GM18498 (cell line): ENCODE results near the gene SLC5A9.
"Not testable (repeated sequence)": the region's sequence is repeated elsewhere in the genome, so short reads cannot be mapped to it uniquely, and the experiment has no call there.

Experiments used
- ATAC-seq: cut with Tn5 transposase; IDR thresholded peaks from one replicate; pipeline ENCODE4 v1.9.1; 2021; ENCODE audit warnings: mild to moderate bottlenecking, moderate library complexity; ENCODE audit not compliant: unreplicated experiment

Gene SLC5A9

DNA sequence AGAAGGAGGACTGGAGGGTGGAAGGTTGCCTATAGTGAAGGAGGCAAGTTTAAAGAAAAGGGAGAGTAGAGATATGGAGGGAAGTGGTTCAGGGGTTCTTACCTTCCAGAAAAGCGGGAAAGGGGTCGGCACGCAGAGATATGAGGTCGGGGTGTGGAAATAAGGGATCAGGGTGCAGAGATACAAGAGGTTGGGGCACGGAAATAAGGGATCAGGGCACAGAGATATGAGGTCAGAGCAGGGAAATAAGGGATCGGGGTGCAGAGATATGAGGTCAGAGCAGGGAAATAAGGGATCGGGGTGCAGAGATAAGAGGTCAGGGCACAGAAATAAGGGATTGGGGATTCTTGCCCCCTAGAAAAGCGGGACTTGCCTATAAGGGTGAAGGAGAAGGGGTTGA is 9.1 kb upstream of the SLC5A9 start:
- ATAC-seq: not testable (repeated sequence)

DNA sequence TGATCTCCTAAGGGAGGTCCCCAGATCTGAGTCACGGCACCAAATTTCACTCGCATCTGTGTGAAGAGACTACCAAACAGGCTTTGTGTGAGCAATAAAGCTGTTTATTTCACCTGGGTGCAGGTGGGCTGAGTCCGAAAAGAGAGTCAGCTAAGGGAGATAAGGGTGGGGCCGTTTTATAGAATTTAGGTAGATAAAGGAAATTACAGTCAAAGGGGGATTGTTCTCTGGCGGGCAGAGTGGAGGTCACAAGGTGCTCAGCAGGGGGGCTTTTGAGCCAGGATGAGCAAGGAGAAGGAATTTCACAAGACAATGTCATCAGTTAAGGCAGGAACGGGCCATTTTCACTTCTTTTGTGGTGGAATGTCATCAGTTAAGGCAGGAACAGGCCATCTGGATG is 8.2 kb upstream of the SLC5A9 start:
- ATAC-seq: not testable (repeated sequence)

DNA sequence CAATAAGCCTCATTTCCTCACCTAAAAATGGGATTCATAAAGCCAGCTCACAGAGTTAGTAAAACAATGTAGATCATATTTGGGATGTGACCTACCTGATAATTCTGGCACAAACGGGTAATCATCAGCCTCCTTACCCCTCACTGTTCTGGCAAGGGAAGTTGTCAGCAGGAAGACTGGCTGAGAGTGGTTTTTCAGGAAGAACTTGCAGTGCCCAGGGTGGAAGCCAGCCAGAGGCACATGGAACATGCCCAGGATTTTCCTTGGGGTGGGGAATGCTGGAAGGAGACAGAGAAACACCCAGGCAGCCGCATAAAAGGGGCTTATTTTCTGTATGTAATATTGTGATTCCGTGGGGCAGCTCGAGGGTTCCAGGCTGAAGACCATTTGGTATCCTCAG is 7.7 kb upstream of the SLC5A9 start:
- no peak for ATAC-seq

DNA sequence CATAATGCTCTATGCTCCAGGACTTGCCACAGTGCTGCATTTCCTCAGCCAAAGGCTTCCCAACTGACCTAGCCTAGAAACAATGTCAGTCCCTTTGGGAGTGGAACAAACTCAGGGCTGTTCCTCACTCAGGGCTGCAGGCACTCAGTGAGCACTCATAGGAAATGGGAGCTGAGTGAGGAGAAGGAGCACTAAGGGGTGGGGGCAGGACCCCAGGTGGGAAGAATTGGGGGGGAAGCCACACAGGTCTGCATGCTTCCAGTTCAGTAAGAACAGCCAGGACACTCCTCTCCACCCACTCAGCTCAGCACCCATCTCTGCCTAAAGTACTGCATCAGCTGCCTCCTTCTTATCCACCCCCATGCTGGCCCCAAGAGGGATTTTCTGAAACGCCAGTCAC is 7.3 kb upstream of the SLC5A9 start:
- no peak for ATAC-seq

DNA sequence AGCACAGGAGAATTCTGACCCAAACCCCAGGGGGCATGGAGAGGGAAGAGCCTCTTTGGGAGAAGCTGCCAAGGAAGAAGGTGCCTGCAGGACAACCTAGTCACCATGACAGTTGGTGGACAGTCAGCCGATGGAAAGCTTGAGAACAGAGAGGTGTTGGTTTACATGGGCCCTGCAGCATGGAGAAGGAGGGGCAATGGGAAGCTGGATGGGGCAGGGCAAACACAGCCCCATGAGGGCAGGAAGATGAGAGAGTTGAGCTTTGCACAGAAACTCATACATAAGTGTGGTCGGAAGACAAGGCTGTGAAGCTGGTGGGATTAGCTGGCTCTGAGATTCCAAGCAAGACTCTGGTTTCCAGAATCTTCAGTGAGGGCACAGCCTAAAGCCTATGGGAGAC is 6.6 kb upstream of the SLC5A9 start:
- no peak for ATAC-seq

DNA sequence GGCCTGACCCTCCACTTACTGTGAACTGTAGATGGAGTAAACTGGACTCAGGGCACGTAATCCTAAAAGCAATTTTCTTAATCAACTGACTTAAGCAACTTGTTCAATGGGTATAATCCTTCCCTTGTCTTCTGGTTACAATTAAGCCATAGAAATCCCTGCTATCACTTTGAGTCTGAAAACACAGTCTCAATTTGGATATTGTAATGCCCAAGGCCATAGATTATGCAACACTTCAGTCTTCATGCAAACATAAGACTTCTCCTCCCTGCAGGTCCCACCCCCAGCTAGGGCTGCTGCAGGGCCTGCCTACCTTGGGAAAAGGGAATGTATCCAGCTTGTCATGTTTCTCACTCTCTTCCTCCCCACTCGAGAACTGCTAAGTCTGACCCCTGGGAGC is 6.2 kb upstream of the SLC5A9 start:
- no peak for ATAC-seq

DNA sequence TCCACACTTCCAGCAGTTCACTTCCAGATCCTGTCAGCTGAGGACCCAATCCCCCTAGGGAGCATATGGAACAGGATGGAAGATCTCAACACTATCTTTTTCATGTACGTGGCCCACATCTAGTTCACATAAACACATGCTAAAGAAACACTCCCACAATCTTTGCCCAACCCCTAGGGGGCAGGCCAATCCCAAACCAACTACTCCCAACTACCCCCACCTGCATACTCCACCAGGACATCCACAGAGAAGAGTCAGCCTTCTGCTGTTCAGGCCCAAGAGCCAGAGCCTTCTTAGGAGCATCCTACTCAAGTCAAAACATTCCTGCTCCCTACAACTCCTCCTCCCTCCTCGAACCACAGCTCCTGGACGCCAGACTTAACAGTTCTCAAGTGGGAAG is 5.6 kb upstream of the SLC5A9 start:
- no peak for ATAC-seq

DNA sequence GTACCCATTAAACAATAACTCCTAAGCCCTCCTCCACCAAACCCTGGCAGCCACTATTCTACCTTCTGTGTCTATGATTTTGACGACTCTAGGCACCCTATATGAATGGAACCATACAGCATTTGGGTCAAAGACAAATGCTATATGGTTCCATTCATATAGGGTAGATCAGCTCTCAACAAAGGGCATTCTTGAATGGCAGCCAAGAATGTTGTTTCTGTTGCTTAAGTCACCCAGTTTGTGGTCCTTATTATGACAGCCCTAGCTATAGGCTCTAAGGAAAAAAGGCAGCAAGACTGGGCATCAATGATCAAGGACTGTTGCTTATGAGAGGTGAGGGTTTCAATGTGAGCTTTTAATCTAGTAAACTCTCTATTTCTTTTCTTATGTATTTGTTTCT is 4.7 kb upstream of the SLC5A9 start:
- no peak for ATAC-seq

DNA sequence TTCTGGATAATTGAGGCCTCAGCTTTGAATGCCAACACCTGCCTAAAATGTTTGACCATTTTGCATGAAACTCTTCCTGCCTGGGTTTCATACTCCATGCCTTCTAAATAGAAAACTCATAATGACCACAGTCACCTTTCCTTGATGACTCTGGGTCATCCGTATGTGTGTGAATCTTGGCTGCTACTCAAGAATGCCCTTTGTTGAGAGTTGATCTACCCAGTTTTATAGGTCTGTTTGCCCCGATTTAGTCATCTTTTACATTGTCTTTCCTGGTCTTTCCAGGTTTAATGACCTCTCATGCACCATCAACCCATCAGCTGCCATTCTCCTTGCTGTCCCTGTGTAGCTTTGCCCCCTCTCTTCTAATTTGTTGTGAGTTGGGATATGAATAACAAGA is 2.7 kb upstream of the SLC5A9 start:
- ATAC-seq: no peak

DNA sequence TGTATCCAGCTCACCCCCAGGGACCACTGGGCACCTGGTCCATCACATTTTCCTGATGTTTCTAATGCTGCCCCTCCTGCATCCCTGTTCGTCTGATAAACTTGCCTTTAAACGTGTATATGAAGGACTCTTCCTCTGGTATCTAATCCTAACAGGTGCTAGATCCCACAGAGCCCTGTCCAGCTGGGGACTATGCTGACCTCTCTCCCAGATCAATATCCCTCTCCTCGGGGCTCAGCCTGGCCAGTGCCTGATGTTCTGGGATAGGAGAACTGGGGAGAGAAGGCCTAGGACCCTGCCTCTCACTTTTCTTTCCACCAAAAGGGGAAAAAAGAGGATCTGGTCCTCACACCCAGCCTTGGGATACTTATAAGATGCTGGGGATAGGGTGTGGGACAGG is 1.4 kb upstream of the SLC5A9 start:
- ATAC-seq: no peak

DNA sequence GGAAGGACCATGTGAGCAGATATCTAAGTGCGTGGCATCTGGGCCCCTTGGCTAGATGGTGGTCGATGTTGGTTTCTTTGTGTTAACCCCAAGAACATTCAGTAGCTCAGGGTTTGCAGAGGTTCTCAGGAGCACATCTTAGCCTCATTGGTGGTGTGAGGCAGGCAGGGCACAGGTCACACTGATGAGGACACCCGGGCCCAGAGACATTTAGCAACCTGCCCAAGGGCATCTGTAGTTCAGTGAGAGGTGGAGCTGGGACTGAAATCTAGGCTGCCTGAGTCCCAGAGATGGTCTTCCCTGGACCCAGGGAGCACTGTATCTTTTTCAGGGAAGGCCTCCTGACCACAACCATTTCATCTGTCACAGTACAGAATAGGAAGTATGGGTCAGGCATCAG is 859 bp upstream of the SLC5A9 start:
- ATAC-seq: no peak

DNA sequence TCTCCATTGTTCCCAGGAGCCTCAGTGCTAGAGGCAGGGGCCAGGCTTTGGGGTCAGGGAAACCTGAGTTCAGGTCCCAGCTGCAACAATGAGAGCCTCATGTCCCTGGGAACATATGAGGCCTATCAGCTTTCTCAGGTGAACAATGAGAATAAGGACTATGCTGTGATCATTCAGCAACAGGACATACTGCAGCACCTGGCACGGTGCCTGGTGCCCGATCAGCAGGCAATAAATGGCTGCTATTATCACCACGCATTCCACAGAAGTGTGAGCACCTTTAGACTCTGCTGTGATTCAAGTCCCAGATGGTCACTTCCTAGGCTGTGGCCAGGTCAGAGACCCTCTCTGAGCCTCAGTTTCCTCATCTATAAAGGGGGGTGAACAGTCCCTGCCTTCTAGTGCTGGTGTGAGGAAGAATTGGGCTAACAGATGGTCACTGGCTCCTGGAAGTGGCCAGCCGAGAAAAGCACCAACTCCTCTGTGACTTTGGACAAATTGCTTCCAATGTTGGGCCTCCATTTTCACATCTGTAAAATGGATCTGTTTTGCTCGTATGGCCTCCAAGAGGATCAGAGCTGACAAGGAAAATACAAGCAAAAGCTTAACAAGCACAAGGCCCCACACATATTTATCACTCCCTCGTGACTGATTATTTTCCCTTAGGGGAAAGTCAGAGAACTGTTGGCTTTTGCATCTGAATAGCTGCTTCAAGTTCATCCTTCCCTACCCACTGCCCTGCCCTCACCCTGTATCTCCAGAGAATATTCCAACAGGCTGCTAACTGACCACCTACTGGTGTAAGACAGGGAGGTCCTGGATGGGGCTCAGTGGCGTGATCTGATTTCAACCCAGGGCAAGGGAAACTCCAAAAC is 1.1 kb downstream of the SLC5A9 start:
- no peak for ATAC-seq

DNA sequence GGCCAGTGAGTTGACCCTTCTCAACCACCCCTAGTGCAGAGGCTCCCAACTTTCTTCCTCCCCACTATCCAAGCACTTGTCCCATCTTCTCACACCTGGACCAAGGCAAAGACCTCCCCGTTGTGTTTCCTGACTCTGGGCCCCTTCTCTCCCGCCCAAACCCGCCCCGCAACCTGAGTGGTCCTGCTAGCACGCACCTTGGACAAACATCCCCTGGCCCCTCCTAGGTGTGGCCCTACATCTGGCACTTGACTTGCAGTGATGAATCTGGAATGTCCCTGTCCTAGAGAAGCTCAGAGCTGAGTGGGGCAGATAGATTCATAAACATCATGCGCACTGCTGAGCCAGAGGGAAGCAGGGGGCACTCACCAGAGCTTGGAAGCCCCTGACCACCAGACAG is 2.3 kb downstream of the SLC5A9 start:
- no peak for ATAC-seq

DNA sequence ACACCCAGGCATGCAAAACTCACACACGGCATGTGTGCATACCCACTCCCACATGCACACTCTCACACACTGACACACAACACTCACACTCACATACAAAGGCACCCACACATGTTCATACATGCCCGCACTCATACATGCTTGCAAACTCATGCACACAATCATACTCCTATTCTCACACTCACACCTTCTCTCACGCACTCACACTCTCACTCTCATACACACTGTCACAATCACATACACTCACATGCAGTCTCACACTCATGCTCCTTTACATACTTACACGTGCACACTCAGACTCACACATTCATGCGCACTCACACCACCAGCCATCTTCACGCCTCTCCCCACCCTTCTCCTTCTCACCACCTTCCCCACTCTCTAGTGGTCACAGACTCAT is 3.1 kb downstream of the SLC5A9 start:
- no peak for ATAC-seq

DNA sequence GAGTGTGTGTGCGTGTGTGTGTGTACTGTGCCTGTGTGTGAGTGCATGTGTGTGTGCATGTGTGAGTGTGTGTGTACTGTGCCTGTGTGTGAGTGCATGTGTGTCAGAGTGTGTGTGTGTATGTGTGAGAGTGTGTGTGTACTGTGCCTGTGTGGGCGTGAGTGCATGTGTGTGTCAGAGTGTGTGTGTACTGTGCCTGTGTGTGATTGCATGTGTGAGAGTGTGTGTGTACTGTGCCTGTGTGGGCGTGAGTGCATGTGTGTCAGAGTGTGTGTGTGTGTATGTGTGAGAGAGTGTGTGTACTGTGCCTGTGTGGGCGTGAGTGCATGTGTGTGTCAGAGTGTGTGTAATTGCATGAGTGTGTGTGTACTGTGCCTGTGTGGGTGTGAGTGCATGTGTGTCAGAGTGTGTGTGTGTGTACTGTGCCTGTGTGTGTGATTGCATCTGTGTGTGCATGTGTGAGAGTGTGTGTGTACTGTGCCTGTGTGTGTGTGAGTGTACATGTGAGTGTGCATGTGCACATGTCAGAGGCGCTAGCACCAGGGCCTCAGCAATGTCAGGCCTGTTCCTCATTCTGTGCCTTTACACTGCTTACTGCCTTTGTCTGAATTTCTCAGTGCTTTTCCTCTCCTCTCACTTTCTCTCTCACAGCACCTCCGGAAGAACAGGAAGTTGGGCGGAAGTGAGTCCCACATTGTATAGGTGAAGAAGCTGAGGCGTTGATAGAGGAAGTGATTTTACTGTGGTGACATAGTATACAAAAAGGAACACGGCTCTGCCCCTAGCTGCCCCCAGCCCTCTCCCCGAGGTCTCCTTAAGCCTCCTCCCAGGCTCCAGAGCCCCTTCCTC is 4.9 kb downstream of the SLC5A9 start:
- no peak for ATAC-seq

DNA sequence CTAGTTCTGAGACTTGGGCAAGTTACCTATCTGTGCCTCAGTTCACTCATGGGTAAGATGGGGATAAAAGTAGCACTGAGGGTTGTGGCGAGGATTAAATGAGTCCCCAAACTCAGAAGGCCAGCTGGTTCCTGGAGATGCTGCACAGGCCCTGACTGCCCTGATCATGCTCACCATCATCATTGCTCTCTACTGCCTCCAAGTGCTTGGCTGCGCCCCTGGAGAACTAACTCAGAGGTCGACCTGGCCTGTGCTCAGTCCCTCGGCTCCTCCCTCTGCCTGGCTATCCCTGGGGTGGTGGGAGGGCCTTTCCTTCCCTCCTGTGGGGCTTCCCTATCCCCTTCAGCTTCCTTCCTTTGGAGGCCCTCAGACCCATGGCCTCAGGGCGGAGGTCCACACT is 5.6 kb downstream of the SLC5A9 start:
- no peak for ATAC-seq

DNA sequence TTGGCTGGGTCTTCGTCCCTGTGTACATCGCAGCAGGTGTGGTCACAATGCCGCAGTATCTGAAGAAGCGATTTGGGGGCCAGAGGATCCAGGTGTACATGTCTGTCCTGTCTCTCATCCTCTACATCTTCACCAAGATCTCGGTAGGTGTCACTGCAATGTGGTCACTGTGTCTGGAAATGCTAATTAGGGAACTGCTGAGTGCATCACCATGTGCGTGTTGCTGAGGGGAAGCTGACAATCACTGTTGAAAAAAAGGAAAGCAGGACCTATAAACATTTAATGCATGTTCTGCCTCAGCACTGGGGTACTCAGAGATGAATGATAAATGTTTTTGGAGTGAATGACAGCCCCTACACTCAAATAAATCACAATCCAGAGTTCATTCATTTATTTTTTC is 6.8 kb downstream of the SLC5A9 start:
- ATAC-seq: no peak

DNA sequence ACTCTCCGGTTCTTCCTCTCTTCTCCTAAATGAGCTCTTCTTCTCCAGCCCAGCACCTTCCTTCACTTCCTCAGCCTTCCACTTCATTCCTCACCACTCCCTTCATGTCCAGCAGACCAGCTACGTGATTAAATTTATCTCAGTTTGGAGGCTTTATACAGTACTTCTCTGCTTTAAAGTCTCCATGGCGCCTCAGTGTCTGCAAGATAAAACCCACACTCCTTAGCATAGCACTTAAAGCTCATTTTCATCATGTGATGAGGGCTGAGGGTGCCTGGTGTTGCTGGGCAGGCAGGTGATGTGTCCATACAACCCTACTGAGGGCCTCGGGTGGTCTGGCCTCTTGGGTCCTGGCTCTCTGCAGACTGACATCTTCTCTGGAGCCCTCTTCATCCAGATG is 7.7 kb downstream of the SLC5A9 start:
- ATAC-seq: no peak

DNA sequence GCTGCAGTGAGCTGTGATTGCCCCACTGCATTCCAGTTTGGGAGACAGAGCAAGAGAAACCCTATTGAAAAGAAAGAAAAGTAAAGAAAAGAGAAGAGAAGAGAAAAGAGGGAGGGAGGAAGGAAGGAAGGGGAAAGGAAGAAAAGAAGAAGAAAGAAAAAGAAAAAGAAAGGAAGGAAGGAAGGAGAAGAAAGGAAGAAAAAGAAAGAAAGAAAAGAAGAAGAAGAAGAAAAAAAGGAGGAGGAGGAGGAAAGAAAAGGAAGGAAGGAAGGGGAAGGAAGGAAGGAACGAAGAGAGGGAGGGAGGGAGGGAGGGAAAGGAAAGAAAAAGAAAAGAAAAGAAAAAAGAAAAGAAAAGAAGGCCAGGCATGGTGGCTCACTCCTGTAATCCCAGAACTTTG is 10.2 kb downstream of the SLC5A9 start:
- no peak for ATAC-seq

DNA sequence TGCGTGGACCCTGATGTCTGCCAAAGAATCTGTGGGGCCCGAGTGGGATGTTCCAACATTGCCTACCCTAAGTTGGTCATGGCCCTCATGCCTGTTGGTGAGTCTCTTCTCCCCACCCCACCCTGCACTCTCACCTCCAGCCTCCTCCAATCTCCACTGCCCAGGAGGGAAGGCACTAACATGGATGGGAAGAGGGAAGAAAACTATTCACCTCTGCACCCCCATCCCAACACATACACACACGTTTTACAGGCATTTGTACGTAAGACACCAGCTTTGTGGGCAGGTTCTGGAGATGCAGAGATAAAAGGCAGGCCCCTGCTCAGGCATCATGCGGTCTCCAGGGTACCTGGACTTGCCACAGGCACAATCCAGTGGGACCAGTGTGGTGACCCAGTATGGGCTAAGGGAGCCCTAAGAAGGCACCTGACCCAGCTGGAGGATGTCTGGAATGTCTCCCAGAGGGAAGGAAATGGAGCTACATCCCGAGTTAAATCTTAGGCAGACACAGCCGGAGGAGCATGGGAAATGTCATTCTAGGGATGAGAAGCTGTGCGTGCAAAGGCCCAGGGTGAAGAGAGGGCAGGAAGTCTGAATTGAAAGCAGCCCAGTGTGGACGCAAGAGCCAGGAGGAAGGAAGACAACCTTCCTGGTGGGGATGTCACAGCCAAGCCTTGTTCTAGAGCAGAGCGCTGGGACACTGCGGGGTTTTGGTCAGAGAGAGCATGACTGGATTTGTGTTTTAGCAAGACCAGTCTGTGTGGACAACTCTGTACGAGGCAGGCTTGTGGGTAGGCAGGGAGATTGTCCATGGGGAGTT is 11.4 kb downstream of the SLC5A9 start:
- ATAC-seq: no peak

DNA sequence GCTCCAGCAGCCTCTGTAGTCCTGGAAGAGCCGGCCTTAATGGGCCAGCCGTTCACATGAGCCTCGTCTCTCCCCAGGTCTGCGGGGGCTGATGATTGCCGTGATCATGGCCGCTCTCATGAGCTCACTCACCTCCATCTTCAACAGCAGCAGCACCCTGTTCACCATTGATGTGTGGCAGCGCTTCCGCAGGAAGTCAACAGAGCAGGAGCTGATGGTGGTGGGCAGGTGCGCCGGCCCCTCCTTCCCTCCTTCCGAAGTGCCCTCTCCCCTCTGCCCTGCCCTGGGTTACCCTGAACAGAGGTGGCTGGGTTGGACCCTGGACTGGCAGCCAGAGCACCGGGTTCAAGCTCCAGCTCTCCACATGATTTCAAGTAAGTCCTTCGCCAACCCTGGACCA is 13.1 kb downstream of the SLC5A9 start:
- ATAC-seq: no peak
